Stimulated activated CD8-positive, alpha-beta memory T cell treated with anti-CD3 and anti-CD28 coated beads, Interleukin-4, amount 100 ng/mL, for 1 hour (primary cell): ENCODE data around the gene THSD4.

ENCODE experiments used
- DNase-seq, 2 donors: peaks; one replicate each; pipeline ENCODE4 v3.0.0-alpha.2; 2020; ENCODE audit warnings: low read depth in 2 of 2, low spot score in 1 of 2

THSD4 gene

GRCh38 chr15:71761649-71762048 lies 646.4 kb downstream of the THSD4 start:
- no peak for DNase-seq

- no peak for DNase-seq
Measured at GRCh38 chr15:71768184-71768583, 652.9 kb downstream of the THSD4 start.

- DNase-seq: no peak
Measured at GRCh38 chr15:71773206-71773859, 658.1 kb downstream of the THSD4 start.

GRCh38 chr15:71775856-71776255 lies 660.6 kb downstream of the THSD4 start:
- DNase-seq: no peak

GRCh38 chr15:71776304-71776703 lies 661.0 kb downstream of the THSD4 start:
- DNase-seq: no peak

GRCh38 chr15:71777216-71777943 lies 662.1 kb downstream of the THSD4 start:
- DNase-seq: no peak

GRCh38 chr15:71779073-71779797 lies 664.0 kb downstream of the THSD4 start:
- DNase-seq: no peak

- no peak for DNase-seq
Measured at GRCh38 chr15:71780115-71780976, 665.1 kb downstream of the THSD4 start.

- DNase-seq: no peak
Measured at GRCh38 chr15:71781179-71781964, 666.1 kb downstream of the THSD4 start.

- DNase-seq: no peak
Measured at GRCh38 chr15:71781965-71782265, 666.6 kb downstream of the THSD4 start.

GRCh38 chr15:71782422-71783165 lies 667.3 kb downstream of the THSD4 start:
- DNase-seq: no peak

- no peak for DNase-seq
Measured at GRCh38 chr15:71784719-71785118, 669.4 kb downstream of the THSD4 start.

- DNase-seq: no peak
Measured at GRCh38 chr15:71785996-71786395, 670.7 kb downstream of the THSD4 start.

- no peak for DNase-seq
Measured at GRCh38 chr15:71786673-71787072, 671.4 kb downstream of the THSD4 start.

- DNase-seq: no peak
Measured at GRCh38 chr15:71788646-71789579, 673.6 kb downstream of the THSD4 start.

- no peak for DNase-seq
Measured at GRCh38 chr15:71789616-71790015, 674.3 kb downstream of the THSD4 start.

GRCh38 chr15:71790081-71790480 lies 674.8 kb downstream of the THSD4 start:
- DNase-seq: no peak

- no peak for DNase-seq
Measured at GRCh38 chr15:71791975-71792374, 676.7 kb downstream of the THSD4 start.

- no peak for DNase-seq
Measured at GRCh38 chr15:71792521-71792920, 677.2 kb downstream of the THSD4 start.
